HUES6 (cell line): ENCODE measurements around the gene SERAC1.
"Not testable (repeated sequence)": the region's sequence is repeated elsewhere in the genome, so short reads cannot be mapped to it uniquely, and the experiment has no call there.

Experiments used
- H3K27ac ChIP-seq: 2 replicates; pipeline ENCODE4 v1.7.0; 2013; ENCODE audit warnings: low read depth, mild to moderate bottlenecking, low read length, inconsistent platforms
- H3K27me3 ChIP-seq: 2 replicates; pipeline ENCODE4 v1.6.1; 2013; ENCODE audit warnings: low read length; ENCODE audit not compliant: control insufficient read depth, insufficient read depth
- H3K36me3 ChIP-seq: 2 replicates; pipeline ENCODE4 v1.6.1; 2013; ENCODE audit warnings: low read length; ENCODE audit not compliant: control insufficient read depth, insufficient read depth
- H3K4me1 ChIP-seq: 2 replicates; pipeline ENCODE4 v1.6.1; 2013; ENCODE audit warnings: low read length; ENCODE audit not compliant: control insufficient read depth, insufficient read depth
- H3K4me3 ChIP-seq: 2 replicates; pipeline ENCODE4 v1.5.1; 2013; ENCODE audit warnings: low read depth, low read length
- H3K9ac ChIP-seq: one replicate; pipeline ENCODE4 v1.6.1; 2013; ENCODE audit warnings: mild to moderate bottlenecking, low read length
- H3K9me3 ChIP-seq: 2 replicates; pipeline ENCODE4 v1.6.1; 2013; ENCODE audit warnings: low read depth, low read length; ENCODE audit not compliant: control insufficient read depth, insufficient read depth

Gene SERAC1

DNA sequence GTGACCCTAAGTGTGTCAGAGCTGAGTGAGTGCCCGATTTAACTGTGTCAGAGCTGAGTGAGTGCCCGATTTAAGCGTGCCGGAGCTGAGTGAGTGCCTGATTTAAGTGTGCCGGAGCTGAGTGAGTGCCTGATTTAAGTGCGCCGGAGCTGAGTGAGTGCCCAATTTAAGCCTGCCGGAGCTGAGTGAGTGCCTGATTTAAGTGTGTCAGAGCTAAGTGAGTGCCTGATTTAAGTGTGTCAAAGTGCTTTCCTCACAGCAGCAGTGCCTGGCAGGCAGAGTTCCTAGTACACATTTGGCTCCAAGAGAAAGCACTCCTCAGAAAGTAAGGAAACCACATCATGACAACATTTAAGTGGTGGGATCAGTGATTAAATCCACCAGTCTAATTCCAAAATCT, 13.2 kb downstream of the SERAC1 start:
- no peak overlapping the region for H3K4me3 ChIP-seq
- H3K27me3 ChIP-seq, result no peaks in the 10 kb centered on the region
- H3K4me1 ChIP-seq, result no peaks in the 10 kb centered on the region
- H3K9me3 ChIP-seq, result no peaks in the 10 kb centered on the region
- H3K27ac ChIP-seq, result no peak overlapping the region
- H3K36me3 ChIP-seq, result peaks cover 33% of the 10 kb centered on the region
- no peak overlapping the region for H3K9ac ChIP-seq

DNA sequence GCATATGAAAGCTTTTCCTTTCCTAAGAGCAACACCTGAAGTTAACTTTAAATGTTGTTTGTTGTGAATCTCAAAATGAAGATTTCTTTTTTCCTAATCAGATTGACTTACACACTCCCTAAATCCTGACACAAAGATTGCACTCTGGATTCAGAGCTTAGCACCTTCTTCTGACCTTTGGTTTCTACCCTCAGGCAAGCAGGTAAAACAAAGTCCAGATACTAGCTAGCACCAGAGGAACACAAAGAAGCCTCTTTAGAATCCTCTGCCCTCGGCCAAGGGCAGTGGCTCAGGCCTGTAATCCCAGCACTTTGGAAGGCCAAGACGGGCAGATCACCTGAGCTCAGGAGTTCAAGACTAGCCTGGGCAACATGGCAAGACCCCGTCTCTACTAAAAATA, 14.5 kb downstream of the SERAC1 start:
- H3K4me3 ChIP-seq, result no peak overlapping the region
- H3K27ac ChIP-seq, result no peak overlapping the region
- no peaks in the 10 kb centered on the region for H3K4me1 ChIP-seq
- no peaks in the 10 kb centered on the region for H3K9me3 ChIP-seq
- no peak overlapping the region for H3K9ac ChIP-seq
- H3K36me3 ChIP-seq, result peaks cover 41% of the 10 kb centered on the region
- H3K27me3 ChIP-seq, result no peaks in the 10 kb centered on the region

DNA sequence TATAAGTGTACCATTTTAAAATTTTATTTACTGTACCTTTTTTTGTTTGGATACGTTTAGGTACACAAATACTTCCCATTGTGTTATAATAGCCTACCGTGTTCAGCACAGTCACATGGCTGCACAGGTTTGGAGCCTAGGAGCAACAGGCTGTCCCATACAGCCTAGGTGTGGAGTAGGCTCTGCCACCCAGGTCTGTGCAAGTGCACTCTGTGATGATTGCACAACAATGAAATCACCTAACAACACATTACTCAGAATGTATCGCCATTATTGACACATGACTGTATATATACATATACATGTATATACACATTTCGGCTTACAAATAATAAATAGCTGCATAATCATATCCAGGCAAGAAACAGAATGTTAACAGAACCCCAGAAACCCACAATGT, 15.4 kb downstream of the SERAC1 start:
- Histone ChIP-seq H3K36me3 (peaks cover 37% of the 10 kb centered on the region), H3K9ac (no peak overlapping the region)

DNA sequence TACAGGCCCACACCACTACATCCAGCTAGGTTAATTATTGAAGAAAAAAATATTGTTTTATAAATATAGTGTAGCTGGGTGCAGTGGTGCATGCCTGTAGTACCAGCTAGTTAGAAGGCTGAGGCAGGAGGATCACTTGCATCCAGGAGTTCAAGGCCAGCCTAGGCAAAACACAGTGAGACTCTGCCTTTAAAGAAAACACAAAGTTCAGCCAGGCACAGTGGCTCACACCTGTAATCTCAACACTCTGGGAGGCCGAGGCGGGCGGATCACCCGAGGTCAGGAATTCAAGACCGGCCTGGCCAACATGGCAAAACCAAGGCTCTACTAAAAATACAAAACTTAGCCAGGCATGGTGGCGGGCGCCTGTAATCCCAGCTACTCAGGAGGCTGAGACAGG, 16.0 kb downstream of the SERAC1 start:
- not testable (repeated sequence) for H3K4me1 ChIP-seq, H3K27ac ChIP-seq, H3K9me3 ChIP-seq, H3K9ac ChIP-seq, H3K4me3 ChIP-seq, H3K27me3 ChIP-seq
- peaks cover 31% of the 10 kb centered on the region for H3K36me3 ChIP-seq

More for the DNA sequence above, 15.4 kb downstream of the SERAC1 start:
- Histone ChIP-seq H3K4me3 (no peak overlapping the region), H3K27ac (no peak overlapping the region), H3K9me3 (no peaks in the 10 kb centered on the region), H3K4me1 (no peaks in the 10 kb centered on the region), H3K27me3 (no peaks in the 10 kb centered on the region)

DNA sequence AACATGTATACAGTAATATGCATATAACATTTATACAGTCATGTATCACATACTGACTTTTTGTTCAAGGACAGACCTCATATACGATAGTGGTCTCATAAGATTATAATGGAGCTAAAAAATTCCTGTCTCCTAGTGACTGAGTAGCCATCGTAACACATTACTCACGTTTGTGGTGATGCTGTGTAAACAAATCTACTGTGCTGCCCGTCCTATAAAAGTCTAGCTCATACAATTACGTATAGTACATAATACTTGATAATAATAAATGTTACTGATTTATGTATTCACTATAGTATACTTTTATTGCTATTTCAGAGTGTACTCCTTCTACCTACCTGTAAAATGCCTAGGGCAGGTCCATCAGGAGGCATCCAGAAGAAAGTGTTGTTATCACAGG, 17.4 kb downstream of the SERAC1 start:
- H3K9me3 ChIP-seq, result no peaks in the 10 kb centered on the region
- H3K4me3 ChIP-seq, result no peak overlapping the region
- no peaks in the 10 kb centered on the region for H3K4me1 ChIP-seq
- H3K27ac ChIP-seq, result no peak overlapping the region
- H3K27me3 ChIP-seq, result no peaks in the 10 kb centered on the region
- no peak overlapping the region for H3K9ac ChIP-seq
- peaks cover 38% of the 10 kb centered on the region for H3K36me3 ChIP-seq

DNA sequence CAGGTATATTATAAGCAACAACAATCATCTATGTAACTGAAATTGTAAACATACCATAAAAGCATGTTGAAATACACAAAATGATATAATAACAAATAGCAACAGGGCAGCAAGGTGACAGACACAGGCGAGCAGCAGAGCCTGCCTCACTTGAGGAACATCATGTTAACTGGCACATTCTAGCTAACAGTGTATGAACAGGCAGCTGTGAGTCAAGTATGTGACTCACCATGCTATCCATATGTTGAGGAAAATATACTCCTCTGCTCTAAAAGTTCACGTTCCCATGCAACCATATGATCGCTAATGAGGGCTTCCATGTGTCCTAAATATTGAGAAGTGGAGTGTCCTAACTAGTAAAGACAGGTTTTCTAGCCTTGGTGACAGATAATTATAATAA, 18.4 kb downstream of the SERAC1 start:
- H3K4me3 ChIP-seq, result no peak overlapping the region
- H3K4me1 ChIP-seq, result no peaks in the 10 kb centered on the region
- H3K27me3 ChIP-seq, result no peaks in the 10 kb centered on the region
- no peak overlapping the region for H3K9ac ChIP-seq
- no peak overlapping the region for H3K27ac ChIP-seq
- H3K36me3 ChIP-seq, result peaks cover 31% of the 10 kb centered on the region
- no peaks in the 10 kb centered on the region for H3K9me3 ChIP-seq

DNA sequence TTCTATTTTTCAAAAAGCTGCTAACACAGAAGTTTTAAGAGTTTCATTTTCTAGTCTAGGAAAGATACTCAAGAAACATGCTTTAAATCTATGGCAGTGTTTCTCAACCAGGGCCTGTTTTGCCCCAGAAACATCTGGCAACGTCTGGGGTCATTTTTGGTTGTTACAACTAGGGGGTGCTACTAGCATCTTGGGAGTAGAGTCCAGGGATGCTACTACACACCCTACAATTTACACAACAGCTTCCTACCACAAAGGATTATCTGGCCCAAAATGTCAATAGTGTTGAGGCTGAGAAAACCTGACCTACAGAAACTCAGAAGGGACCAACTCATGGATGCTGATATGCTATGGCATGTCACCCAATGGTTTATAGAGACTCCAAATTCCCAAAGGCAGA, 24.4 kb downstream of the SERAC1 start:
- H3K27me3 ChIP-seq, result no peaks in the 10 kb centered on the region
- H3K9ac ChIP-seq, result no peak overlapping the region
- H3K36me3 ChIP-seq, result peaks cover 23% of the 10 kb centered on the region
- H3K4me3 ChIP-seq, result no peak overlapping the region
- no peak overlapping the region for H3K27ac ChIP-seq
- no peaks in the 10 kb centered on the region for H3K4me1 ChIP-seq
- H3K9me3 ChIP-seq, result no peaks in the 10 kb centered on the region

DNA sequence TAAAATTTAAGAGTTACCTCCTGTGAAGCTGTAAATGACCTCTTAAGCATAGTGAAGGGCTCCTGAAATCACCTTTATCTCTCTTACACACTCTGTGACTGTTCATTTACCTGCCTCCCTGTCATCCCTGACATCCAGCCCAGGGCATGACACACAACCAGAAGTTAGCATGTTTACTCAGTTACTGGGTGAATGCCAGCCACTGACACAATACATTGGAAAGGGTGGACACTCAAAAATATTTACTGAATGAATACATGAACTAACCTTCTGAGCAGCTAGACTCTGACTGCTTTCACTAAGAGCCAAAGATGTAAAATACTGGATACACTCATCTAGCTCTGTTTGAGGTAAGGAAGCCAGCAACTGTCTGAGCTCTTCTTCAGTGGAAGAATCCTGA, 25.3 kb downstream of the SERAC1 start:
- Histone ChIP-seq H3K27ac (no peak overlapping the region), H3K36me3 (peaks cover 23% of the 10 kb centered on the region), H3K4me3 (no peak overlapping the region), H3K27me3 (no peaks in the 10 kb centered on the region), H3K9me3 (no peaks in the 10 kb centered on the region), H3K9ac (no peak overlapping the region), H3K4me1 (no peaks in the 10 kb centered on the region)

DNA sequence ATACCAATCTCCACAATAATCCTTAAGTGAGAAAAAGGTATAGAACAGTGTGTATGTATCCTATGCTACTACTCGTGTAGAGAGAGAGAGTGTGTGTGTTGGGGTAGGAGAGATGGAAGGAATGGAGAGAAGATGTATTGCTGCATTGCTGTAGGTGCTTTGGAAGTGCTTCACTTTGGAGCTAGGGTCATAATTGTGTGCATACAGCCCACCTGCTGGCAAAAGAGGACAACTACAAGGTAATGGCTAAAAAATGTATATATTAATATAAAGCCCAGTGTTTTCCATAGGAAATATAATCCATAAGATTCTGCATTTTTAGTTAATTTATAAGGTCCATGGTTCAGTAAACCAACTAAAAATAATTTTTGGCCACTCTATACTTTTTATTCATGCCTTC, 36.1 kb downstream of the SERAC1 start:
- Histone ChIP-seq H3K4me1 (no peaks in the 10 kb centered on the region), H3K27ac (no peak overlapping the region), H3K9me3 (no peaks in the 10 kb centered on the region), H3K27me3 (no peaks in the 10 kb centered on the region), H3K9ac (no peak overlapping the region), H3K36me3 (no peaks in the 10 kb centered on the region; the same call in 1 of the 2 replicates), H3K4me3 (no peak overlapping the region)

DNA sequence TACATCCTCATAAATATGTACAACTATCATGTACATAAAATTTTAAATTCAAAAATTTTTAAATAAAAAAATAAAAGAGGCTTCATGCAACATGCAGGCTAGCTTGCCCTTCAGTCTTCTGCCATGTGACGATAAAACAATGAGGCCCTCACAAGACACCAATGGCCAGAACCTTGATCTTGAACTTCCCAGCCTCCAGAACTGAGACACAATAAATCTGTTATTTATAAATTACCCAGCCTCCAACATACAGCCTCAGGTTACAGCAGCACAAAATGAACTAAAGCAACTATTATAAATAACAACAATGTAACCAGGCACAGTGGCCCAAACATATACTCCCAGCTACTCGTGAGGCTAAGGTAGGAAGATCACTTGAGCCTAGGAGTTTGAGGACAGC, 42.8 kb downstream of the SERAC1 start:
- no peak overlapping the region for H3K4me3 ChIP-seq
- no peaks in the 10 kb centered on the region; the same call in none of the 2 replicates for H3K36me3 ChIP-seq
- H3K9me3 ChIP-seq, result no peaks in the 10 kb centered on the region

DNA sequence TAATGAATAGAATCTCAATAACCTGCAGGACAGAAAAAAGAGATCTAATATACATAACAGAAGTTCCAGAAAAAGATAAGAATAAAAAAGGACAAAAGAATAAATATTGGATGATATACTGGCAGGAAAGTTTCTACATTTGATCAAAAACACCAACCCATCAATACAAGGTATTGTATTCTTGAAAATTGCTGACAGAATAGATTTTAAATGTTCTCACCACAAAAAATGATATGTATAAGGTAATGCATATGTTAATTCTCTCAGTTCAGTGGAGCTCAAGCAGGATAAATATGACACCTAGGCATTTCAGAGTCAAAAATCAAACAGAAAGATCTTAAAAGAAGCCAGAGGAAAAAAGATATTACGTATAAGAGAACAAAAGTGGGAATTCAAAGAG, 43.8 kb downstream of the SERAC1 start:
- Histone ChIP-seq H3K4me1 (no peaks in the 10 kb centered on the region), H3K4me3 (no peak overlapping the region), H3K27me3 (no peaks in the 10 kb centered on the region), H3K27ac (no peak overlapping the region), H3K9me3 (no peaks in the 10 kb centered on the region), H3K9ac (no peak overlapping the region), H3K36me3 (no peaks in the 10 kb centered on the region; the same call in none of the 2 replicates)

More for the DNA sequence above, 42.8 kb downstream of the SERAC1 start:
- no peak overlapping the region for H3K9ac ChIP-seq
- no peaks in the 10 kb centered on the region for H3K4me1 ChIP-seq
- H3K27ac ChIP-seq, result no peak overlapping the region
- no peaks in the 10 kb centered on the region for H3K27me3 ChIP-seq

DNA sequence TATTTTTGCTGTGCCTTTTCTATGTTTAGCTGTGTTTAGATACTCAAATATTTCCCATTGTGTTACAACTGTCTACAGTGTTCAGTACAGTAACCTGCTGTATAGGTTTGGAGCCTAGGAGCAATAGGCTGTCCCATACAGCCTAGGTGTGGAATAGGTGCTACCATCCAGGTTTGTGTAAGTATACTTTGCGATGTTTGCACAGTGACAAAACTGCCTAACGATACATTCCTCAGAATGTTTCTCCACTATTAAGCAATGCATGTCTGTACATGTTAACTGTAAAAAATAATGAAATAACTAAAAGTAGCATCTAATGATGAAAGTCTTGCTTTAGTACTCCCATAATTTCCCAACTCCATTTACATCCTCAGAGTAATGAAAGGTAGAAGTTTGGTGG, 46.0 kb downstream of the SERAC1 start:
- no peak overlapping the region for H3K4me3 ChIP-seq
- H3K36me3 ChIP-seq, result no peaks in the 10 kb centered on the region; the same call in none of the 2 replicates
- H3K9ac ChIP-seq, result no peak overlapping the region
- no peaks in the 10 kb centered on the region for H3K9me3 ChIP-seq
- no peaks in the 10 kb centered on the region for H3K27me3 ChIP-seq
- H3K4me1 ChIP-seq, result no peaks in the 10 kb centered on the region
- H3K27ac ChIP-seq, result no peak overlapping the region
